ENCODE data around the gene USP32. TPM values are rescaled to one million over a fixed set of nuclear protein-coding genes. Genes with fewer than 3 reads are reported as not detected.
"Not testable (repeated sequence)": the region's sequence is repeated elsewhere in the genome, so short reads cannot be mapped to it uniquely, and the experiment has no call there.

USP32 gene
- total RNA-seq, 2 donors from 2014 or later = 54.1 to 74.3 TPM

- no peaks in the 10 kb centered on the region for H3K9me3 ChIP-seq (ENCODE audit: control insufficient read depth, low read length)
- 94 to 96% methylated on average over 4 of the region's 4 CpGs for WGBS, 2 experiments (ENCODE audit: insufficient coverage in 1 of 2, insufficient read length in 1 of 2)
- H3K36me3 Mint-ChIP-seq (ENCODE audit: low read depth) = peaks cover 9% of the 10 kb centered on the region
- no peaks in the 10 kb centered on the region for H3K4me1 ChIP-seq (ENCODE audit: control insufficient read depth, insufficient read depth, low read length)
- no peak overlapping the region for H3K4me3 ChIP-seq (ENCODE audit: low read length)
- no peaks in the 10 kb centered on the region for H3K9me3 Mint-ChIP-seq
- no peak overlapping the region for H3K27ac Mint-ChIP-seq
- no peak overlapping the region for H3K9ac ChIP-seq (ENCODE audit: extremely low read depth, low read length, poor library complexity, severe bottlenecking)
- peaks cover 33% of the 10 kb centered on the region for H3K4me1 Mint-ChIP-seq
- no peaks in the 10 kb centered on the region for H3K27me3 ChIP-seq (ENCODE audit: control insufficient read depth, insufficient read depth, low read length, poor library complexity, severe bottlenecking)
- H3K36me3 ChIP-seq (ENCODE audit: control insufficient read depth, insufficient read depth, low read length) = peaks cover 3% of the 10 kb centered on the region
- no peaks in the 10 kb centered on the region for H3K27me3 Mint-ChIP-seq (ENCODE audit: insufficient read depth)
- DNase-seq = no peak
- H3K4me3 Mint-ChIP-seq = no peak overlapping the region
- H3K27ac ChIP-seq (ENCODE audit: low read depth, low read length) = no peak overlapping the region
- TF ChIP-seq, protein P1, sequence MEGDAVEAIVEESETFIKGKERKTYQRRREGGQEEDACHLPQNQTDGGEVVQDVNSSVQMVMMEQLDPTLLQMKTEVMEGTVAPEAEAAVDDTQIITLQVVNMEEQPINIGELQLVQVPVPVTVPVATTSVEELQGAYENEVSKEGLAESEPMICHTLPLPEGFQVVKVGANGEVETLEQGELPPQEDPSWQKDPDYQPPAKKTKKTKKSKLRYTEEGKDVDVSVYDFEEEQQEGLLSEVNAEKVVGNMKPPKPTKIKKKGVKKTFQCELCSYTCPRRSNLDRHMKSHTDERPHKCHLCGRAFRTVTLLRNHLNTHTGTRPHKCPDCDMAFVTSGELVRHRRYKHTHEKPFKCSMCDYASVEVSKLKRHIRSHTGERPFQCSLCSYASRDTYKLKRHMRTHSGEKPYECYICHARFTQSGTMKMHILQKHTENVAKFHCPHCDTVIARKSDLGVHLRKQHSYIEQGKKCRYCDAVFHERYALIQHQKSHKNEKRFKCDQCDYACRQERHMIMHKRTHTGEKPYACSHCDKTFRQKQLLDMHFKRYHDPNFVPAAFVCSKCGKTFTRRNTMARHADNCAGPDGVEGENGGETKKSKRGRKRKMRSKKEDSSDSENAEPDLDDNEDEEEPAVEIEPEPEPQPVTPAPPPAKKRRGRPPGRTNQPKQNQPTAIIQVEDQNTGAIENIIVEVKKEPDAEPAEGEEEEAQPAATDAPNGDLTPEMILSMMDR (conservative IDR thresholded peaks at IDR 0.05) = no peak
These were observed 10.0 kb downstream of the USP32 start for GRCh38 chr17:60381958-60382357.

- H3K4me3 ChIP-seq (ENCODE audit: low read length); H3K27me3 Mint-ChIP-seq (ENCODE audit: insufficient read depth); DNase-seq; H3K9me3 Mint-ChIP-seq; H3K9ac ChIP-seq (ENCODE audit: extremely low read depth, low read length, poor library complexity, severe bottlenecking); H3K27ac Mint-ChIP-seq; H3K4me1 ChIP-seq (ENCODE audit: control insufficient read depth, insufficient read depth, low read length); H3K27ac ChIP-seq (ENCODE audit: low read depth, low read length); H3K27me3 ChIP-seq (ENCODE audit: control insufficient read depth, insufficient read depth, low read length, poor library complexity, severe bottlenecking); H3K9me3 ChIP-seq (ENCODE audit: control insufficient read depth, low read length); H3K4me3 Mint-ChIP-seq; H3K36me3 ChIP-seq (ENCODE audit: control insufficient read depth, insufficient read depth, low read length): not testable (repeated sequence)
- no CpG with 5 or more reads among the region's 3 CpGs for WGBS, 2 experiments (ENCODE audit: insufficient coverage in 1 of 2, insufficient read length in 1 of 2)
- peaks cover 11% of the 10 kb centered on the region for H3K36me3 Mint-ChIP-seq (ENCODE audit: low read depth)
- H3K4me1 Mint-ChIP-seq = peaks cover 11% of the 10 kb centered on the region
These were observed 12.5 kb downstream of the USP32 start for GRCh38 chr17:60379461-60379860.

DNA sequence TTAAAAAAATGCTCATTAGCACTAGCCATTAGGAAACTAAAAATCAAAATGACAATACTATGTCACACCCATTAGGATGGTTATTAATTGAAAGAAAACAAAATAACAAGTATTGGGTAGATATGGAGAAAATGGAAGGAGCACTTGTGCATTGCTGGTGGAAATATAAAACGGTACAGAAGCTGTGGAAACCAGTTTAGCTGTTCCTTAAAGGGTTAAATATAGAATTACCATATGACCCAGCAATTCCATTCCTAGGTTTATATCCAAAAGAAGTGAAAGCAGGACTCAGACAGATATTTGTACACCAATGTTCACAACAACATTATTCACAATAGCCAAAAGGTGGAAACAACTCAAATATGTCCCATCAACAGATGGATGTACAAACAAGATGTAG lies 13.7 kb downstream of the USP32 start:
- H3K9ac ChIP-seq (ENCODE audit: extremely low read depth, low read length, poor library complexity, severe bottlenecking); H3K9me3 Mint-ChIP-seq; H3K36me3 ChIP-seq (ENCODE audit: control insufficient read depth, insufficient read depth, low read length); DNase-seq; H3K4me3 ChIP-seq (ENCODE audit: low read length); H3K4me1 Mint-ChIP-seq; H3K27me3 Mint-ChIP-seq (ENCODE audit: insufficient read depth); H3K4me3 Mint-ChIP-seq; H3K27ac ChIP-seq (ENCODE audit: low read depth, low read length); H3K27me3 ChIP-seq (ENCODE audit: control insufficient read depth, insufficient read depth, low read length, poor library complexity, severe bottlenecking); H3K4me1 ChIP-seq (ENCODE audit: control insufficient read depth, insufficient read depth, low read length); H3K9me3 ChIP-seq (ENCODE audit: control insufficient read depth, low read length); H3K27ac Mint-ChIP-seq: not testable (repeated sequence)
- no CpG with 5 or more reads among the region's 1 CpG for WGBS, 2 experiments (ENCODE audit: insufficient coverage in 1 of 2, insufficient read length in 1 of 2)
- H3K36me3 Mint-ChIP-seq (ENCODE audit: low read depth) = peaks cover 15% of the 10 kb centered on the region

DNA sequence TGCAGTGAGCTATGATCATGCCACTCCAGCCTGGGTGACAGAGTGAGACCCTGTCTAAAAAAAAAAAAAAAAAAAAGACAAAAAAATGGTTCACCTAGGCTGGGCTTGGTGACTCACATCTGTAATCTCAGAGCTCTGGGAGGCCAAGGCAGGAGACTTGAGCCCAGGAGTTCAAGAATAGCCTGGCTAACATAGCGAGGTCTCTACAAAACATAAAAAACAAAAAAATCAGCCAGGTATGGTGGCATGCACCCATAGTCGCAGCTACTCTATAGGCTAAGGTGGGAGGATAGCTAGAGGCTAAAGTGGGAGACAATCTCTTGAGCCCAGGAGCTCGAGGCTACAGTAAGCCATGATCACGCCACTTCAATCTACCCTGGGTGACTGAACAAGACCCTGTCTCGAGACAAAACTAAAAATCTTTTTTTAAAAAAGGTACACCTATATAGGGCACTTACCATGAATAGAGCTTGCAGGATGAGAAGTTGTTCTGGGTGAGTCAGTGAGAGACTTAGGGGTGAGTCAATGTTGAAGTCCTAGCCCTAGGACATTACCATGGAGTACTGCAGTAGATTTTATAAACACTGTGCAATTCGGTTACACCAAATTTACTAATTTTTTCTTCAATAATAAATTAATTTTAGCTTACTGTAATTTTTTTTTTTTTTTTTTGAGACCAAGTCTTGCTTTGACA lies 19.0 kb downstream of the USP32 start:
- H3K27me3 ChIP-seq (ENCODE audit: control insufficient read depth, insufficient read depth, low read length, poor library complexity, severe bottlenecking) = no peaks in the 10 kb centered on the region
- H3K27me3 Mint-ChIP-seq (ENCODE audit: insufficient read depth) = no peaks in the 10 kb centered on the region
- H3K9me3 Mint-ChIP-seq = no peaks in the 10 kb centered on the region
- no peaks in the 10 kb centered on the region for H3K4me1 ChIP-seq (ENCODE audit: control insufficient read depth, insufficient read depth, low read length)
- TF ChIP-seq, protein P1 (conservative IDR thresholded peaks at IDR 0.05) = no peak
- no peak overlapping the region for H3K9ac ChIP-seq (ENCODE audit: extremely low read depth, low read length, poor library complexity, severe bottlenecking)
- no peak overlapping the region for H3K4me3 ChIP-seq (ENCODE audit: low read length)
- 95 to 100% methylated on average over 1 to 6 of the region's 6 CpGs for WGBS, 2 experiments (ENCODE audit: insufficient coverage in 1 of 2, insufficient read length in 1 of 2)
- no peaks in the 10 kb centered on the region for H3K36me3 ChIP-seq (ENCODE audit: control insufficient read depth, insufficient read depth, low read length)
- H3K27ac Mint-ChIP-seq = peak overlapping the region; percentile 46
- no peak overlapping the region for H3K4me3 Mint-ChIP-seq
- peak; percentile 60 for DNase-seq
- no peaks in the 10 kb centered on the region for H3K9me3 ChIP-seq (ENCODE audit: control insufficient read depth, low read length)
- no peak overlapping the region for H3K27ac ChIP-seq (ENCODE audit: low read depth, low read length)
- H3K36me3 Mint-ChIP-seq (ENCODE audit: low read depth) = peaks cover 17% of the 10 kb centered on the region
- peaks cover 16% of the 10 kb centered on the region for H3K4me1 Mint-ChIP-seq

Measured in endodermal cell (in vitro differentiated cells).